Gastrocnemius medialis (tissue), 4 donors: ENCODE data around the gene PALM3. TPM values are rescaled to one million over a fixed set of nuclear protein-coding genes. Genes with fewer than 3 reads are reported as not detected.
"Not testable (repeated sequence)": the region's sequence is repeated elsewhere in the genome, so short reads cannot be mapped to it uniquely, and the experiment has no call there.

ENCODE experiments used
- ATAC-seq, 2 donors: fragments of 150-250 bp; one replicate each; pipeline ENCODE4 v1.9.1; 2016
- DNase-seq, 2 donors: peaks; one replicate each; pipeline ENCODE4 v3.0.0-alpha.2; 2019
- H3K27ac ChIP-seq, 4 donors: fragments of 200-600 bp; sonication (generic); 1 replicate in 1 of 4; 2 replicates in 3 of 4; pipeline ENCODE4 v1.5.1; 2016 to 2018; ENCODE audit warnings: mild to moderate bottlenecking in 2 of 4, moderate library complexity in 1 of 4
- H3K27me3 ChIP-seq, 3 donors: fragments of 200-600 bp; sonication (generic) in 2 of 3; 1 replicate in 1 of 3; 2 replicates in 2 of 3; pipeline versions ENCODE4 v1.5.1 to v1.6.0; 2016 to 2019; ENCODE audit warnings: mild to moderate bottlenecking in 1 of 3, moderate library complexity in 1 of 3
- H3K36me3 ChIP-seq, 2 donors: fragments of 200-600 bp; sonication (generic) in 1 of 2; one replicate each; pipeline ENCODE4 v1.5.1; 2017 to 2018
- H3K4me1 ChIP-seq, 2 donors: fragments of 200-600 bp; sonication (generic) in 1 of 2; one replicate each; pipeline ENCODE4 v1.5.1; 2016 to 2017; ENCODE audit warnings: mild to moderate bottlenecking in 2 of 2
- H3K4me3 ChIP-seq, 4 donors: fragments of 200-600 bp; sonication (generic) in 3 of 4; 1 replicate in 1 of 4; 2 replicates in 3 of 4; pipeline ENCODE4 v1.5.1; 2016 to 2019; ENCODE audit warnings: mild to moderate bottlenecking in 2 of 4
- H3K9me3 ChIP-seq, 3 donors: fragments of 200-600 bp; sonication (generic) in 2 of 3; 1 replicate in 1 of 3; 2 replicates in 2 of 3; pipeline ENCODE4 v1.5.1; 2016 to 2019
- CTCF ChIP-seq, 5 experiments: fragments of 450-650 bp in 3 of 5; fragments of 200-600 bp in 2 of 5; sonication (generic) in 2 of 5; IDR thresholded peaks in 4 of 5; conservative IDR thresholded peaks in 1 of 5; 1 replicate in 4 of 5; 2 replicates in 1 of 5; pipeline ENCODE4 v1.5.1; 2016 to 2019; ENCODE audit warnings: antibody characterized with exemption in 5 of 5, mild to moderate bottlenecking in 3 of 5, moderate library complexity in 3 of 5
- POLR2A ChIP-seq, 2 donors: fragments of 450-650 bp; IDR thresholded peaks; one replicate each; pipeline ENCODE4 v1.6.1; 2017; ENCODE audit warnings: antibody characterized with exemption in 2 of 2, mild to moderate bottlenecking in 2 of 2, moderate library complexity in 2 of 2
- in situ Hi-C, 4 donors: fragments of 200-750 bp; cut with MboI; loops; one replicate each; pipeline versions ENCODE4 v1.15.0 to v1.8.0; 2017; ENCODE audit warnings: low sequenced_read_pairs in 4 of 4
- intact Hi-C: fragments of 100-400 bp; cut with DNase I; formaldehyde crosslinking; loops from one replicate; pipeline ENCODE4 v1.15.1; 2023; ENCODE audit warnings: low total_unique reads
- total RNA-seq, 4 donors: library from RNA; depleted of rRNA; stranded (reverse); fragments of >200 nt; gene quantifications; one replicate each; pipeline versions ENCODE4 v1.1.0 to v1.2.3, GENCODE V29; 2016

Gene PALM3
- total RNA-seq, 4 donors from 2014 or later, result not detected

GRCh38 chr19:14023404-14024235 is 38.3 kb downstream of the PALM3 start:
- no peak for DNase-seq
- Histone ChIP-seq H3K4me3 (no peak overlapping the region), H3K9me3 (no peaks in the 10 kb centered on the region), H3K27me3 (no peaks in the 10 kb centered on the region), H3K36me3 (no peaks in the 10 kb centered on the region), H3K27ac (peak overlapping the region in 2 of 4 donors; percentile 20 to 41), H3K4me1 (no peaks in the 10 kb centered on the region)
- peak in 1 of 2 donors; percentile 62 for ATAC-seq
- TF ChIP-seq POLR2A (IDR thresholded peaks at IDR 0.05), result no peak
- peak in 1 of 5 experiments; percentile 34 for TF ChIP-seq CTCF (IDR thresholded peaks at IDR 0.05 in 4 of 5, conservative IDR thresholded peaks at IDR 0.05 in 1 of 5)
- intact Hi-C loops (no loop called here), in situ Hi-C loops (no loop called here)

- ATAC-seq, result no peak
- H3K27ac ChIP-seq, result no peak overlapping the region
- H3K4me1 ChIP-seq, result no peaks in the 10 kb centered on the region
- no peak for TF ChIP-seq POLR2A (IDR thresholded peaks at IDR 0.05)
- TF ChIP-seq CTCF (IDR thresholded peaks at IDR 0.05 in 4 of 5, conservative IDR thresholded peaks at IDR 0.05 in 1 of 5), result no peak
- H3K27me3 ChIP-seq, result no peaks in the 10 kb centered on the region
- in situ Hi-C loops, result no loop called here
- H3K4me3 ChIP-seq, result no peak overlapping the region
- no peaks in the 10 kb centered on the region for H3K9me3 ChIP-seq
- DNase-seq, result no peak
- H3K36me3 ChIP-seq, result no peaks in the 10 kb centered on the region
- intact Hi-C loops, result no loop called here
Observed at GRCh38 chr19:14022469-14022868, 39.4 kb downstream of the PALM3 start.

GRCh38 chr19:14021474-14021873 is 40.4 kb downstream of the PALM3 start:
- no peak for DNase-seq
- H3K4me3 ChIP-seq, result no peak overlapping the region
- intact Hi-C loops, result no loop called here
- H3K4me1 ChIP-seq, result no peaks in the 10 kb centered on the region
- in situ Hi-C loops, result no loop called here
- no peak for ATAC-seq
- no peak overlapping the region for H3K27ac ChIP-seq
- H3K27me3 ChIP-seq, result no peaks in the 10 kb centered on the region
- TF ChIP-seq POLR2A (IDR thresholded peaks at IDR 0.05), result no peak
- TF ChIP-seq CTCF (IDR thresholded peaks at IDR 0.05 in 4 of 5, conservative IDR thresholded peaks at IDR 0.05 in 1 of 5), result no peak
- no peaks in the 10 kb centered on the region for H3K9me3 ChIP-seq
- no peaks in the 10 kb centered on the region for H3K36me3 ChIP-seq

- intact Hi-C loops, DNase-seq, H3K9me3 ChIP-seq, in situ Hi-C loops, H3K4me1 ChIP-seq, H3K27ac ChIP-seq, ATAC-seq, H3K36me3 ChIP-seq, H3K4me3 ChIP-seq, H3K27me3 ChIP-seq: not testable (repeated sequence)
Observed at GRCh38 chr19:14019739-14020138, 42.1 kb downstream of the PALM3 start.

GRCh38 chr19:14019100-14019499 is 42.8 kb downstream of the PALM3 start:
- Histone ChIP-seq H3K4me3 (no peak overlapping the region), H3K36me3 (no peaks in the 10 kb centered on the region), H3K4me1 (no peaks in the 10 kb centered on the region), H3K27ac (no peak overlapping the region), H3K27me3 (no peaks in the 10 kb centered on the region), H3K9me3 (no peaks in the 10 kb centered on the region)
- TF ChIP-seq CTCF (IDR thresholded peaks at IDR 0.05 in 4 of 5, conservative IDR thresholded peaks at IDR 0.05 in 1 of 5) (no peak), POLR2A (IDR thresholded peaks at IDR 0.05) (no peak)
- no peak for ATAC-seq
- in situ Hi-C loops, result no loop called here
- intact Hi-C loops, result no loop called here
- no peak for DNase-seq
